H1 (cell line): ENCODE data around the gene UBE2K. TPM values are rescaled to one million over a fixed set of nuclear protein-coding genes. Genes with fewer than 3 reads are reported as not detected.

Experiments used
- CTCF ChIA-PET: fragments of 300-600 bp; sonication (Branson Sonifier 250); formaldehyde crosslinking; loops from one replicate; lab custom pipeline; 2021; ENCODE audit not compliant: partially characterized antibody; lab: Charles Lee
- POLR2A ChIA-PET: fragments of 300-600 bp; sonication (Branson Sonifier 250); formaldehyde crosslinking; loops from one replicate; lab custom pipeline; 2021; ENCODE audit warnings: inconsistent platforms; ENCODE audit not compliant: partially characterized antibody; lab: Charles Lee
- DNase-seq, 2 experiments: peaks; one replicate each; pipeline versions ENCODE4 v3.0.0 to v3.0.0-alpha.2; 2010 to 2022; ENCODE audit warnings: low spot score in 2 of 2, low read depth in 1 of 2, mixed read lengths in 1 of 2
- FAIRE-seq: peaks from 2 replicates; lab custom pipeline; 2011; peaks lifted over from hg19 to GRCh38; lab: Jason Lieb, UNC
- H2AFZ ChIP-seq: 2 replicates; pipeline ENCODE4 v1.8.1; 2012; ENCODE audit warnings: low read length, inconsistent platforms
- H2AK5ac ChIP-seq: 2 replicates; pipeline ENCODE4 v1.6.1; 2013; ENCODE audit warnings: low read depth, low read length
- H2BK120ac ChIP-seq: replicated peaks from 2 replicates; pipeline ENCODE3; 2013; ENCODE audit warnings: low read depth, low read length, inconsistent platforms
- H2BK12ac ChIP-seq: 2 replicates; pipeline ENCODE4 v1.6.1; 2013; ENCODE audit warnings: low read depth, low read length
- H2BK15ac ChIP-seq: 2 replicates; pipeline ENCODE4 v1.6.1; 2013; ENCODE audit warnings: low read length
- H2BK20ac ChIP-seq: 2 replicates; pipeline ENCODE4 v1.6.1; 2013; ENCODE audit warnings: low read length
- H2BK5ac ChIP-seq: 2 replicates; pipeline ENCODE4 v1.6.1; 2013; ENCODE audit warnings: low read depth, low read length
- H3K14ac ChIP-seq: 2 replicates; pipeline ENCODE4 v1.6.1; 2013; ENCODE audit warnings: inconsistent platforms; ENCODE audit not compliant: insufficient read length
- H3K18ac ChIP-seq: 2 replicates; pipeline ENCODE4 v1.6.1; 2013; ENCODE audit warnings: low read length; ENCODE audit errors: extremely low read depth
- H3K23ac ChIP-seq: 2 replicates; pipeline ENCODE4 v1.6.1; 2013; ENCODE audit warnings: inconsistent platforms; ENCODE audit not compliant: insufficient read length
- H3K23me2 ChIP-seq: 2 replicates; pipeline ENCODE4 v1.6.1; 2013; ENCODE audit warnings: low read depth, low read length
- H3K27ac ChIP-seq: 2 replicates; pipeline ENCODE4 v1.6.1; 2011; ENCODE audit warnings: low read depth, low read length, inconsistent platforms
- H3K27me3 ChIP-seq, 4 experiments: replicated peaks in 1 of 4; 1 replicate in 1 of 4; 2 replicates in 3 of 4; pipeline versions ENCODE4 v1.6.1 to v1.8.1; 2011 to 2013; ENCODE audit warnings: low read length in 3 of 4, mild to moderate bottlenecking in 3 of 4, inconsistent platforms in 2 of 4, mixed read lengths in 2 of 4, moderate library complexity in 1 of 4; ENCODE audit not compliant: control insufficient read depth in 3 of 4, insufficient read depth in 3 of 4; ENCODE audit errors: extremely low read depth in 1 of 4
- H3K36me3 ChIP-seq, 4 experiments: 2 replicates each; pipeline versions ENCODE4 v1.6.1 to v1.8.1; 2011 to 2013; ENCODE audit warnings: mild to moderate bottlenecking in 4 of 4, low read length in 3 of 4, moderate library complexity in 2 of 4, control low read depth in 1 of 4, inconsistent platforms in 1 of 4; ENCODE audit not compliant: insufficient read depth in 4 of 4, control insufficient read depth in 2 of 4
- H3K4ac ChIP-seq: replicated peaks from 2 replicates; pipeline ENCODE3; 2013; ENCODE audit warnings: low read length, low read depth, mixed read lengths, inconsistent platforms; ENCODE audit not compliant: insufficient read length
- H3K4me1 ChIP-seq, 4 experiments: replicated peaks in 1 of 4; 1 replicate in 1 of 4; 2 replicates in 3 of 4; pipeline versions ENCODE4 v1.6.1 to v1.8.1; 2011 to 2013; ENCODE audit warnings: low read length in 3 of 4, inconsistent platforms in 2 of 4, mixed read lengths in 1 of 4; ENCODE audit not compliant: insufficient read depth in 4 of 4, control insufficient read depth in 3 of 4
- H3K4me2 ChIP-seq, 2 experiments: 2 replicates each; pipeline versions ENCODE4 v1.6.1 to v1.8.1; 2011 to 2013; ENCODE audit warnings: low read depth in 2 of 2, low read length in 2 of 2, control low read depth in 1 of 2, inconsistent platforms in 1 of 2, mild to moderate bottlenecking in 1 of 2; ENCODE audit not compliant: insufficient read depth in 1 of 2
- H3K4me3 ChIP-seq, 4 experiments: fragments of 200-600, 300-600 bp in 1 of 4; sonication (generic), shearing (Covaris generic), sonication (Bioruptor Twin) in 1 of 4; 2 replicates each; pipeline versions ENCODE4 v1.5.1 to v1.8.1; 2011 to 2016; ENCODE audit warnings: low read length in 4 of 4, low read depth in 3 of 4, control low read depth in 2 of 4, inconsistent platforms in 2 of 4, mild to moderate bottlenecking in 2 of 4, mixed read lengths in 1 of 4, moderate library complexity in 1 of 4; ENCODE audit not compliant: insufficient read depth in 2 of 4; ENCODE audit errors: extremely low read depth in 1 of 4
- H3K56ac ChIP-seq: replicated peaks from 2 replicates; pipeline ENCODE3; 2013; ENCODE audit warnings: low read depth, mild to moderate bottlenecking, mixed read lengths, low read length, inconsistent platforms; ENCODE audit not compliant: insufficient read length
- H3K79me1 ChIP-seq: 2 replicates; pipeline ENCODE4 v1.6.1; 2013; ENCODE audit warnings: low read depth, low read length, control low read depth
- H3K79me2 ChIP-seq, 2 experiments: 2 replicates each; pipeline versions ENCODE4 v1.6.1 to v1.8.1; 2012 to 2013; ENCODE audit warnings: low read length in 2 of 2, mild to moderate bottlenecking in 2 of 2, inconsistent platforms in 1 of 2; ENCODE audit not compliant: insufficient read depth in 2 of 2, control insufficient read depth in 1 of 2
- H3K9ac ChIP-seq, 4 experiments: replicated peaks in 1 of 4; 1 replicate in 1 of 4; 2 replicates in 3 of 4; pipeline versions ENCODE4 v1.6.1 to v1.8.1; 2011 to 2013; ENCODE audit warnings: low read depth in 3 of 4, low read length in 3 of 4, control low read depth in 2 of 4, mild to moderate bottlenecking in 2 of 4, moderate library complexity in 2 of 4, inconsistent platforms in 1 of 4; ENCODE audit errors: extremely low read depth in 1 of 4
- H3K9me3 ChIP-seq, 2 experiments: 2 replicates each; pipeline versions ENCODE4 v1.6.1 to v1.8.1; 2012 to 2013; ENCODE audit warnings: mild to moderate bottlenecking in 2 of 2, moderate library complexity in 2 of 2, control low read depth in 1 of 2, inconsistent platforms in 1 of 2, low read depth in 1 of 2, low read length in 1 of 2, mixed read lengths in 1 of 2; ENCODE audit not compliant: insufficient read depth in 2 of 2
- H4K20me1 ChIP-seq, 2 experiments: replicated peaks in 1 of 2; 2 replicates each; pipeline versions ENCODE3 to v1.8.1; 2011 to 2013; ENCODE audit warnings: inconsistent platforms in 2 of 2, low read length in 2 of 2, mild to moderate bottlenecking in 1 of 2; ENCODE audit not compliant: insufficient read depth in 2 of 2, control insufficient read depth in 1 of 2
- H4K5ac ChIP-seq: 2 replicates; pipeline ENCODE4 v1.6.1; 2013; ENCODE audit warnings: low read length, low read depth, mixed read lengths, inconsistent platforms; ENCODE audit not compliant: insufficient read length
- H4K8ac ChIP-seq: 2 replicates; pipeline ENCODE4 v1.8.0; 2013; ENCODE audit warnings: mild to moderate bottlenecking, moderate library complexity, low read length, inconsistent platforms; ENCODE audit not compliant: insufficient read depth; ENCODE audit errors: extremely low read depth
- H4K91ac ChIP-seq: replicated peaks from 2 replicates; pipeline ENCODE3; 2013; ENCODE audit warnings: low read length, mixed read lengths, inconsistent platforms; ENCODE audit not compliant: insufficient read length
- ASH2L ChIP-seq: fragments of 200-600, 300-600 bp; sonication (generic); IDR thresholded peaks from one replicate; pipeline ENCODE4 v1.7.1; 2017; ENCODE audit warnings: low read length
- BRCA1 ChIP-seq: IDR thresholded peaks from 2 replicates; pipeline ENCODE4 v1.6.1; 2012; ENCODE audit warnings: low read depth, low read length, improper control_type of control experiment
- EP300 ChIP-seq, 2 experiments: IDR thresholded peaks; 1 replicate in 1 of 2; 2 replicates in 1 of 2; pipeline ENCODE4 v1.6.1; 2011 to 2012; ENCODE audit warnings: low read depth in 2 of 2, low read length in 2 of 2, mild to moderate bottlenecking in 2 of 2, borderline replicate concordance in 1 of 2, inconsistent platforms in 1 of 2, moderate library complexity in 1 of 2
- JUND ChIP-seq: IDR thresholded peaks from 2 replicates; pipeline ENCODE4 v1.6.1; 2011; ENCODE audit warnings: mild to moderate bottlenecking, improper control_type of control experiment, low read length
- KDM1A ChIP-seq: fragments of 200-600, 300-600 bp; sonication (generic); IDR thresholded peaks from 2 replicates; pipeline ENCODE4 v1.7.1; 2016; ENCODE audit warnings: mild to moderate bottlenecking, low read length, borderline replicate concordance
- MAFK ChIP-seq: IDR thresholded peaks from 2 replicates; pipeline ENCODE4 v1.6.1; 2012; ENCODE audit warnings: low read depth, mild to moderate bottlenecking, improper control_type of control experiment, low read length
- PHF8 ChIP-seq: fragments of 200-600 bp; sonication (generic); conservative IDR thresholded peaks from 2 replicates; pipeline ENCODE4 v1.7.1; 2012; ENCODE audit warnings: low read depth, mild to moderate bottlenecking, inconsistent platforms, low read length, moderate library complexity
- RFX5 ChIP-seq: IDR thresholded peaks from 2 replicates; pipeline ENCODE4 v1.6.1; 2011; ENCODE audit warnings: low read depth, low read length, improper control_type of control experiment, borderline replicate concordance
- RNF2 ChIP-seq: fragments of 200-900, 300-1000 bp; sonication (generic); IDR thresholded peaks from 2 replicates; pipeline ENCODE4 v1.7.1; 2016; ENCODE audit warnings: borderline replicate concordance, low read depth, mild to moderate bottlenecking, antibody characterized with exemption, low read length; ENCODE audit not compliant: poor library complexity, severe bottlenecking; ENCODE audit errors: missing control alignments
- SAP30 ChIP-seq: fragments of 300-600 bp; sonication (generic); IDR thresholded peaks from 2 replicates; pipeline ENCODE4 v1.7.1; 2012; ENCODE audit warnings: low read length, moderate library complexity, mild to moderate bottlenecking, inconsistent platforms; ENCODE audit not compliant: insufficient read depth, insufficient replicate concordance
- SP2 ChIP-seq: IDR thresholded peaks from 2 replicates; pipeline ENCODE4 v1.6.1; 2012; ENCODE audit warnings: mild to moderate bottlenecking, low read length, inconsistent platforms
- SRF ChIP-seq: IDR thresholded peaks from 2 replicates; pipeline ENCODE4 v1.6.1; 2011; ENCODE audit warnings: mild to moderate bottlenecking, low read depth, low read length, moderate library complexity
- WGBS, 2 experiments: shearing (Covaris generic) in 1 of 2; methylation state at CpG; one replicate each; pipeline versions ENCODE4 v1.1.6 to v1.1.7; 2013 to 2015; ENCODE audit warnings: low lambda C conversion rate in 2 of 2, mixed read lengths in 2 of 2, inconsistent platforms in 1 of 2, low coverage in 1 of 2, missing lambda C conversion rate in 1 of 2; ENCODE audit not compliant: insufficient replicate concordance in 2 of 2, insufficient coverage in 1 of 2, insufficient read length in 1 of 2; ENCODE audit errors: extremely low coverage in 1 of 2, missing lambda C conversion rate in 1 of 2; 5-methylcytosine and 5-hydroxymethylcytosine counted together
- polyA plus RNA-seq, 7 experiments: library from polyadenylated mRNA; depleted of rRNA in 3 of 7; stranded (reverse) in 5 of 7; unstranded in 2 of 7; fragments of >200 nt in 5 of 7; fragments of 200-250 nt in 2 of 7; gene quantifications; 1 replicate in 5 of 7; 2 replicates in 1 of 7; 4 replicates in 1 of 7; pipeline versions ENCODE4 v1.2.1 to v1.2.3, GENCODE V29; 2011 to 2013; ENCODE audit warnings: missing spikeins in 2 of 7, mixed read lengths in 2 of 7
- total RNA-seq: library from RNA; stranded (reverse); fragmentation: NEBNext Ultra II Directional; extraction: Animal tissue kit (Norgen Biotek cat#: 25700); gene quantifications from 2 replicates; pipeline ENCODE4 v1.2.1, GENCODE V29; 2021

The UBE2K gene
- total and polyA plus RNA-seq, 2 of the 8 experiments (the other 6 are each of a cell fraction or from before 2014, with no cell fraction given), result 53.6 to 174 TPM

DNA sequence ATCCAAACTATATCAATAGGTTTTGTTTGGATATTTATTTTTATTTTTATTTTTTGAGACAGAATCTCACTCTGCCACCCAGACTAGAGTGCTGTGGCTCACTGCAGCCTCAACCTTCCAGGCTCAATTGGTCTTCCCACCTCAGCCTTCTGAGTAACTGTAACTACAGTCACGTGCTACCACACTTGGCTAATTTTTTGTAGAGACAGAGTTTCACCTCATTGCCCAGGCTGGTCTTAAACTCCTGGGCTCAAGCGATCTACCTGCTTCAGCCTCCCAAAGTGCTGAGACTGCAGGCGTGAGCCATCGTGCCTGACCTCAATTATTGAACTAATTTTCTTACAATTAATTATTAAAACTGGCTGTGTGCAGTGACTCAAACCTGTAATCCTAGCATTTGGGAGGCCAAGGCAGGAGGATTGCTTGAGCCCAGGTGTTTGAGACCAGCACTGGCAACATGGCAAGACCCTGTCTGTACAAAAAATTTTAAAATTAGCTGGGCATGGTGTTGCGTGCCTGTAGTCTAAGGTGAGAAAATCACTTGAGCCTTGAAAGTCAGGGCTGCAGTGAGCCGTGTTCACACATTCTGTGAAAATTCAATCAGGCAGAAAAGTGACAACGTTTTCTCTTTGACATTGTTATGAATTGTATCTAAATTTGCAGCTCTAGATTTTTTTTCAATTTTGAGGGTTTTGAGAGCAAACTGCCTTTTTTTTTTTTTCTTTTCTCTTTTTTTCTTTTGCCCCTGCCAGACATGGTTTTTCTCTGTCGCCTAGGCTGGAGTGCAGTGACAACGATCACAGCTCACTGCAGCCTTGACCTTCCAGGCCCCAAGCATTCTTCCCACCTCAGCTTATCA, 66.0 kb downstream of the UBE2K start:
- H3K18ac ChIP-seq, result no peak overlapping the region
- no peaks in the 10 kb centered on the region for H3K27me3 ChIP-seq
- no peak for FAIRE-seq
- no peak overlapping the region for H4K5ac ChIP-seq
- no peaks in the 10 kb centered on the region for H3K79me1 ChIP-seq
- H3K4me2 ChIP-seq, result no peak overlapping the region
- ChIA-PET POLR2A (interaction anchor here (1.8 kb wide), 1 partner anchor 10 kb away, joined by 4 read pairs; no protein-coding TSS in a partner anchor), CTCF (no interaction called here)
- H3K4me1 ChIP-seq, result no peaks in the 10 kb centered on the region
- H2BK12ac ChIP-seq, result no peak overlapping the region
- peaks cover 2 to 60% (median 6%) of the 10 kb centered on the region in 4 experiments; a peak in 5 of 8 replicates for H3K36me3 ChIP-seq
- no peak overlapping the region for H4K91ac ChIP-seq
- H3K56ac ChIP-seq, result no peak overlapping the region
- no peak overlapping the region for H2BK20ac ChIP-seq
- H3K9ac ChIP-seq, result no peak overlapping the region
- no peak overlapping the region for H4K8ac ChIP-seq
- no peaks in the 10 kb centered on the region; the same call in 1 of the 2 replicates for H3K23me2 ChIP-seq
- H3K4ac ChIP-seq, result no peak overlapping the region
- no peak overlapping the region for H2BK15ac ChIP-seq
- H3K27ac ChIP-seq, result no peak overlapping the region
- H2BK120ac ChIP-seq, result no peak overlapping the region
- H3K14ac ChIP-seq, result no peak overlapping the region
- H4K20me1 ChIP-seq, result peaks cover 2 to 3% of the 10 kb centered on the region in 2 experiments
- DNase-seq, result no peak
- H2AFZ ChIP-seq, result no peak overlapping the region
- no peak overlapping the region for H2AK5ac ChIP-seq
- no peaks in the 10 kb centered on the region for H3K9me3 ChIP-seq
- WGBS, 2 experiments, result 96% methylated on average over 9 of the region's 9 CpGs; no CpG with 5 or more reads in 1 of the 2 experiments
- no peak overlapping the region for H3K23ac ChIP-seq
- no peak overlapping the region for H2BK5ac ChIP-seq
- H3K4me3 ChIP-seq, result no peak overlapping the region
- no peaks in the 10 kb centered on the region; a peak in 1 of 4 replicates for H3K79me2 ChIP-seq
- TF ChIP-seq BRCA1, result no peak
- no peak for TF ChIP-seq MAFK
- no peak for TF ChIP-seq SRF
- no peak for TF ChIP-seq JUND
- TF ChIP-seq SAP30, result no peak
- no peak for TF ChIP-seq RFX5
- no peak for TF ChIP-seq SP2
- no peak for TF ChIP-seq KDM1A
- no peak for TF ChIP-seq ASH2L
- TF ChIP-seq EP300 (IDR thresholded peaks at IDR 0.05; ENCODE audit: borderline replicate concordance in 1 of 2, low read depth in 2 of 2, low read length in 2 of 2), result no peak
- no peak for TF ChIP-seq RNF2
- no peak for TF ChIP-seq PHF8
